OCI-LY1 (cell line): ENCODE results near the gene CCDC9B.

Experiments used
- H2AFZ ChIP-seq: fragments of 200-600 bp; sonication (generic), shearing (Covaris generic); 2 replicates; pipeline ENCODE4 v1.6.0; 2014; ENCODE audit warnings: antibody characterized with exemption, mild to moderate bottlenecking, low read length
- H3F3A ChIP-seq: fragments of 200-600 bp; sonication (generic), shearing (Covaris generic); 2 replicates; pipeline ENCODE4 v1.6.0; 2014; ENCODE audit warnings: mild to moderate bottlenecking, antibody characterized with exemption, low read length, moderate library complexity; ENCODE audit not compliant: insufficient read depth
- H3K27ac ChIP-seq: fragments of 200-600 bp; sonication (generic); 2 replicates; pipeline ENCODE4 v1.5.1; 2014; ENCODE audit warnings: low read length, mixed run types, mild to moderate bottlenecking, low read depth; ENCODE audit not compliant: poor library complexity, severe bottlenecking
- H3K27me3 ChIP-seq: fragments of 200-600 bp; sonication (generic); 2 replicates; pipeline ENCODE4 v1.6.0; 2014; ENCODE audit warnings: antibody characterized with exemption, mild to moderate bottlenecking, low read length, moderate library complexity; ENCODE audit not compliant: insufficient read depth
- H3K36me3 ChIP-seq: fragments of 200-600 bp; sonication (generic); 2 replicates; pipeline ENCODE4 v1.6.1; 2014; ENCODE audit warnings: mild to moderate bottlenecking, antibody characterized with exemption, low read length, moderate library complexity, mixed read lengths; ENCODE audit not compliant: insufficient read depth
- H3K4me1 ChIP-seq: fragments of 200-600 bp; sonication (generic); 2 replicates; pipeline ENCODE4 v1.5.1; 2014; ENCODE audit warnings: mild to moderate bottlenecking, low read length, moderate library complexity; ENCODE audit not compliant: insufficient read depth, severe bottlenecking
- H3K4me2 ChIP-seq: fragments of 200-600 bp; sonication (generic), shearing (Covaris generic); 2 replicates; pipeline ENCODE4 v1.6.1; 2014; ENCODE audit warnings: low read length
- H3K4me3 ChIP-seq: fragments of 200-600 bp; sonication (generic); 2 replicates; pipeline ENCODE4 v1.5.1; 2014; ENCODE audit warnings: low read length, low read depth, mild to moderate bottlenecking, mixed read lengths; ENCODE audit not compliant: poor library complexity, severe bottlenecking
- H3K79me2 ChIP-seq: fragments of 200-600 bp; shearing (Covaris generic); 2 replicates; pipeline ENCODE4 v1.6.1; 2016; ENCODE audit warnings: mixed run types, low read length, mixed read lengths; ENCODE audit not compliant: insufficient read depth
- H3K9ac ChIP-seq: fragments of 200-600 bp; sonication (generic), shearing (Covaris generic); 2 replicates; pipeline ENCODE4 v1.6.1; 2014; ENCODE audit warnings: mild to moderate bottlenecking, low read length, mixed read lengths
- H3K9me2 ChIP-seq: fragments of 200-600 bp; sonication (generic), shearing (Covaris generic); 2 replicates; pipeline ENCODE4 v1.6.1; 2014; ENCODE audit warnings: low read depth, mild to moderate bottlenecking, low read length, mixed read lengths
- H3K9me3 ChIP-seq: fragments of 200-600 bp; shearing (Covaris generic); 2 replicates; pipeline ENCODE4 v1.6.1; 2014; ENCODE audit warnings: low read length, mixed read lengths
- H4K20me1 ChIP-seq: fragments of 200-600 bp; sonication (generic), shearing (Covaris generic); 2 replicates; pipeline ENCODE4 v1.6.0; 2016; ENCODE audit warnings: mild to moderate bottlenecking, low read length; ENCODE audit not compliant: insufficient read depth
- CTCF ChIP-seq: fragments of 200-600 bp; sonication (generic), shearing (Covaris generic); IDR thresholded peaks from 2 replicates; pipeline ENCODE4 v1.5.1; 2017; ENCODE audit warnings: mild to moderate bottlenecking, antibody characterized with exemption, low read length, moderate library complexity, mixed read lengths
- EZH2 ChIP-seq: fragments of 200-600 bp; sonication (generic), shearing (Covaris generic); IDR thresholded peaks from 2 replicates; pipeline ENCODE4 v1.8.0; 2017; ENCODE audit warnings: borderline replicate concordance, mixed run types, mild to moderate bottlenecking, antibody characterized with exemption, low read length, moderate library complexity, mixed read lengths

Gene CCDC9B

GRCh38 chr15:40367371-40367685, 26.6 kb upstream of the CCDC9B start:
- H3K27ac ChIP-seq: peak overlapping the region; percentile 35
- H3K9me2 ChIP-seq: no peaks in the 10 kb centered on the region
- H3K79me2 ChIP-seq: no peaks in the 10 kb centered on the region
- H2AFZ ChIP-seq: peak overlapping the region; percentile 91; the same call in 1 of the 2 replicates
- no peaks in the 10 kb centered on the region for H3K36me3 ChIP-seq
- H3K4me2 ChIP-seq: peak overlapping the region; percentile 93
- no peaks in the 10 kb centered on the region for H4K20me1 ChIP-seq
- H3K9me3 ChIP-seq: no peaks in the 10 kb centered on the region
- 0 out of 2 replicates have a peak, but pooled peaks cover 9% of the 10 kb centered on the region for H3K27me3 ChIP-seq
- H3K9ac ChIP-seq: peak overlapping the region; percentile 71
- no peaks in the 10 kb centered on the region for H3F3A ChIP-seq
- peaks cover 13% of the 10 kb centered on the region for H3K4me1 ChIP-seq
- H3K4me3 ChIP-seq: peak overlapping the region; percentile 64
- TF ChIP-seq EZH2 (no peak), CTCF (no peak)

GRCh38 chr15:40366457-40367370, 26.0 kb upstream of the CCDC9B start:
- Histone ChIP-seq H3K36me3 (no peaks in the 10 kb centered on the region), H3K4me3 (peak overlapping the region; percentile 64), H3K27me3 (0 out of 2 replicates have a peak, but pooled peaks cover 9% of the 10 kb centered on the region), H2AFZ (no peak overlapping the region), H3K9me2 (no peaks in the 10 kb centered on the region), H3F3A (no peaks in the 10 kb centered on the region), H3K79me2 (no peaks in the 10 kb centered on the region), H3K4me1 (peaks cover 13% of the 10 kb centered on the region), H3K9me3 (no peaks in the 10 kb centered on the region), H3K4me2 (peak overlapping the region; percentile 93), H4K20me1 (no peaks in the 10 kb centered on the region), H3K9ac (peak overlapping the region; percentile 71), H3K27ac (no peak overlapping the region)
- TF ChIP-seq EZH2 (no peak), CTCF (no peak)

GRCh38 chr15:40365624-40366456, 25.1 kb upstream of the CCDC9B start:
- Histone ChIP-seq H3K4me3 (no peak overlapping the region), H3K4me1 (peaks cover 13% of the 10 kb centered on the region), H3K9ac (no peak overlapping the region), H2AFZ (no peak overlapping the region), H3F3A (no peaks in the 10 kb centered on the region), H3K27ac (no peak overlapping the region), H3K9me3 (no peaks in the 10 kb centered on the region), H3K4me2 (no peak overlapping the region), H3K36me3 (no peaks in the 10 kb centered on the region), H4K20me1 (no peaks in the 10 kb centered on the region), H3K9me2 (no peaks in the 10 kb centered on the region), H3K27me3 (0 out of 2 replicates have a peak, but pooled peaks cover 3% of the 10 kb centered on the region), H3K79me2 (no peaks in the 10 kb centered on the region)
- TF ChIP-seq EZH2 (no peak), CTCF (no peak)
